Stimulated activated CD8-positive, alpha-beta memory T cell treated with anti-CD3 and anti-CD28 coated beads, Interleukin-2, amount 100 ng/mL, for 48 hours (primary cell): Measurements from ENCODE around the gene ULK1.
"Not testable (repeated sequence)": the region's sequence is repeated elsewhere in the genome, so short reads cannot be mapped to it uniquely, and the experiment has no call there.

Experiments
- DNase-seq, 2 donors: peaks; one replicate each; pipeline ENCODE4 v3.0.0-alpha.2; 2020; ENCODE audit warnings: low read depth in 2 of 2

Gene ULK1

GRCh38 chr12:131861261-131862083, 33.0 kb upstream of the ULK1 start:
- no peak for DNase-seq

DNA sequence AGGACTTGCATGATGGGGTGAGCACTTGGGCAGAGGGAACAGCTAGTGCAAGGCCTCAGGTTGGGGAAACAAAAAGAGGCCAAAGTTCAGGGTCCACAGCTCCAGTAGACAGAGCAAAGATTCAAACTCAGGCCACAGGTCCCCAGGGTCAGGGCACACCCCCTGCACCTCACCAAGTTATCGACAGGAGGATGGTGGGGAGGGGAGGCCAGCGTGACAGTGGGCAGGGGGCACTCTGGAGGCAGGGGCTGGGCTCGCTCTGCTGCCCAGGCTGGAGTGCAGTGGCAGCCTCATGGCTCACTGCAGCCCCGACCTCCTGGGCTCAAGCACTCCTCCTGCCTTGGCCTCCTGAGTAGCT, 32.4 kb upstream of the ULK1 start:
- no peak for DNase-seq

DNA sequence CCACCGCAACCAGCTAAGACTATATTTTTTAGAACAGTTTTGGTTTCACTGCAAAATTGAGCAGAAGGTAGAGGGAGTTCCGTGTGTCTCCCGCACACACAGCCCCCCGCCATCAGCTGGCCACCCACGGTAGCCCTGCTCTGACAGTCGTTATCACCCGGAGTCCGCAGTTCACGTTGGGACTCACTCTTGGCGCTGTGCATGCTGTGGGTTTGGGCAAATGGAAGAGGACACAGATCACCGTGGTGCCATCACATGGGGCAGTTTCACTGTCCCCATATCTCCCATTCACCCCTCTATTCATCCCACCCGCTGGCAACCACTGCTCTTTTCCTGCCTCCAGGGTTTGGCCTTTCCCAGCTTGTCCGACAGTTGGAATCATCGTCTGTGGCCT, 31.8 kb upstream of the ULK1 start:
- DNase-seq: no peak

DNA sequence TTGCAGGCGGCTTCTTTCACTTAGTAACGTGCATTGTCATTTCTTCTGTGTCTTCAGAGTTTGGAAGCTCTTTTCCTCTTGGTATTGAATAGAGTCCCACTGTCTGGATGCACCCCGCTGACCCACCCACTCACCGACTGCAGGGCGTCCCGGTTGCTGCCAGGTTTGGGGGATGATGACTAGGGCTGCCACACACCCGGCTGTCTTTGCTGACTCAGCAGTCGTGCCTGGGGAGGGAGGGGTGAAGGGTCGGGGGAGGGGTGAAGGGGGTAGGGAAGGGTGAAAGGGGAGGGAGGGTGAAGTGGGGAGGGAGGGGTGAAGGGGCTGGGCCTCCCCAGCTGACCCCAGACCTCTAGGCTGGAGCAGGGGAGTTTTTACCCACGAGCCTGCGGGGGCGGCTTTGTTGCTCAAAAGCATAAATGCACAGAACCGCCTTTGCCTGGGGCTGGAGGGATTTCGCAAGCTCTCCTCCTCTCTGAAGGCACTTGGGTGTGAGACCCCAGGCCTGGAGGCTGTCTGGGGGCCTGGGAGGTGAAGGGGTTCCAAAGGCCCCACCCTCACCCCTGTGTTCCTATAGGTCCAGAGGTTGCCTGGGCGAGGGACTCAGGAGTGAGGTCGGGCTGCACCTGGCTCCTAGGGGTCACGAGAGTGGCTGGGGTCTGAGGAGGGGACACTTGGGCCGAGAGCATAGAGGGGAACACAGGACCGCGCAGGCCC, 31.3 kb upstream of the ULK1 start:
- no peak for DNase-seq

DNA sequence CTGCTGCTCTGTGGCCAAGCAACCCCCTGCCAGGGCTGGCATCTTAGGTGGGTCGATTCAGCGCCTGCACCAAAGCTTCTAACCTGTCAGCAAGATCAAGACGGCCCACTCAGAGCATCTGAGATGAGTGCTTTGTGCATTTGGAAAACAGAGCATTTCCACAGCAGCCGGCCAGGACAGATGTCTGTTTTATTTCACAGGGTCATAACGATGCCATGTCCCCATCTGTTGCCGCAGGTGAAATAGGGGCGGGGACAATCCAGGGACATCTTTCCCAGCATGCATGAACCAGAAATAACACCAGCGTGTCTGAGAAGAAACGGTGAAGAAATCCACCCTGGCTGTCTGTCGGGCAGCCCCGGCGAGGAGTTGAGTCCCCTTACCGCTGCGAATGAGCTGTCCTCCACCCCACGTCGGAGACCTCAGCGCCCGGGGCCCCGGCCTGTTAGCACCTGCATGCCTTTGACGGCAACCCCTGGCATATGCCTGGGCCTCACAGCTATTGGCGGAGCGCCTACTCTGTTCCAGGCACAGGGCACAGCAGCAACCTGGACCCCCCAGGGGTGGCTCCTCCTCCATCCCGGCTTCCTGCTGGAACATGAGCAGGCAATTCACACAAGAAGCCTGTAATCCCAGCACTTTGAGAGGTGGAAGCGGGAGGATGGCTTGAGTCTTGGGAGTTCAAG, 30.6 kb upstream of the ULK1 start:
- DNase-seq: no peak

- DNase-seq: no peak
These were observed 30.0 kb upstream of the ULK1 start for GRCh38 chr12:131864469-131864868.

DNA sequence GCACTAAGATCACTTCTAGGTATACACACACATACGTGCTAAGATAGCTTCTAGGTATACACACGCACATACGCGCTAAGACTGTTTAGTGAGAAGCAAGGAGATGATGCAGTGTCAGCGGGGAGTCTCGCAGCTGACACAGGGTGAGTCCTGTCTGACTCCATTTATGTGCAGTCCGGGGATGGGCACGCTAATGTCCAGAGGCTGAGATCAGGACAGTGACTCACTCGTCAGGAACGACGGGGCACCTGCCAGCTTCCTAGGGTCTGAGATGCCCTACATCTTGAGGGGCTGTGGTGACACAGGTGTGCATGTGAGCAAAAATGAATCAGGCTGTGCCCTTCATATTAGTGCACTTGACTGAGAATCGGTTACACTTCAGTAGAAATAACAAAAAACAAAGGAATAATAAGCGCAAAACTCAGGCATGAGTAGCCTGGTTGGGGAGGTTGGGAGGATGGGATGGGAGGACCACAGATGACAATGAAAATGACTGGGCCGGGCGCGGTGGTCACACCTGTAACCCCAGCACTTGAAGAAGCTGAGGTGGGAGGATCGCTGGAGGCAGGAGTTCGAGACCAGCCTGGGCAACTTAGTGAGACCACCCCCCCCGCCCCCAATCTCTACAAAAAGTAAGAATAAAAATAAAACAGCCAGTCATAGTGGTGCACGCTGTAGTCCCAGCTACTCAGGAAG, 29.1 kb upstream of the ULK1 start:
- DNase-seq: no peak

GRCh38 chr12:131867471-131867870, 27.0 kb upstream of the ULK1 start:
- no peak for DNase-seq

DNA sequence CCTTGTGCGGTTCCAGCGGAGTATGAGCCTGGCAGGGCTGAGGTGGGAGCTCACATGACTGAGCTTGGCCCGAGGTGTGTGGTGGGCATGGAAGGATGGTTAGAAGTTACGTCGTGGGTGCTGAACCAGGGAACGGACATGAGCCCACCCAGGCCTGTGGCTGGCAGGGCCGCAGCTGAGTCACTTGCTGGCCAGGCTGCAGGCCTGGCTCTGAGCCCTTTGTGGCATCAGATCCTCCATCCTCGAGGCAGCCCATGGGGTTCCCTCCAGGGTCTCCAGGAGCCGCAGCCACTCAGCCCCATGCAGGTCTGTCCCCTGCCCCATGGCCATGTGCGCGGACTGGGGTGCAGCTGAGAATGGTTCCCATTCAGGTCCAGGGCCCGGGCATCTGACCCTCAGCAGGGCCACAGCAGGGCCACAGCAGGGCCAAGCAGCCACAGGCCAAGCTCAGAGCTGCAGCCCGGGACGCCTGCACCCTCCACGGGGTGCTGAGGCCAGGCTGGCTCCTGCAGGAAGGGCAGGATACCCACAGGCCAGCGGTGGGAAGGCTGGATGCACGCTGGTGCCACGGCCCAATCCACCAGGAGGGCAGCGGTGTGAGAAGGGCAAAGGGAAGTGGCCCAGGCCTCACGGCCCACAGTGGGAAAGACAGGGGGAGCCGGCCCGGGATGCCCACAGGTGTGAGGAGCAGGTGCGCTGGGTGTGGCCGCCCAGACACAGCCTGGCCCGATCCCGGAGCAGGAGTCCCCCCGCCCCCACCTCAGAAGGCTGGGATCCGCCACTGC, 26.3 kb upstream of the ULK1 start:
- no peak for DNase-seq

- DNase-seq: no peak
These were observed 24.5 kb upstream of the ULK1 start for GRCh38 chr12:131869871-131870418.

GRCh38 chr12:131871677-131872076, 22.7 kb upstream of the ULK1 start:
- no peak for DNase-seq

GRCh38 chr12:131872154-131873051, 22.0 kb upstream of the ULK1 start:
- no peak for DNase-seq

GRCh38 chr12:131873293-131873692, 21.1 kb upstream of the ULK1 start:
- DNase-seq: no peak

- not testable (repeated sequence) for DNase-seq
These were observed 19.4 kb upstream of the ULK1 start for GRCh38 chr12:131874972-131875371.

DNA sequence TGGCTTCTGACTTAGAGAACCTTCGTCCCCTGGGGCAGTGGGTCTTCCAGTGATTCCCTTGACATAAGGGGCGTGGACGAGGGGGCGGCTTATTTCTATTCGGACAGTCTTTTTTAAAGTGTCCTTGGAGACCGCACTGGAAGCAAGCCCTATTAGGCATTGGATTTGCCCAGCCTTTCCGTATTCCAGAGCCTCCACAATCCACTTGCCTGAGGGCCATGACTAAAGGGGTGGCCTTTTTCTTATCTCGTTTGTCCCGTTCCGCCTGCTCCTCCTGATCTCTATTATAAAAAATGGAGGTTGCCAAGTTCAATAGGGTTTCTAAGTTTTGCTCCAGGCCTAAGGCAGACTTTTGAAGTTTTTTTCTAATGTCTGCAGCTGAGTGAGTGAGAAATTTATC, 17.2 kb upstream of the ULK1 start:
- not testable (repeated sequence) for DNase-seq

DNA sequence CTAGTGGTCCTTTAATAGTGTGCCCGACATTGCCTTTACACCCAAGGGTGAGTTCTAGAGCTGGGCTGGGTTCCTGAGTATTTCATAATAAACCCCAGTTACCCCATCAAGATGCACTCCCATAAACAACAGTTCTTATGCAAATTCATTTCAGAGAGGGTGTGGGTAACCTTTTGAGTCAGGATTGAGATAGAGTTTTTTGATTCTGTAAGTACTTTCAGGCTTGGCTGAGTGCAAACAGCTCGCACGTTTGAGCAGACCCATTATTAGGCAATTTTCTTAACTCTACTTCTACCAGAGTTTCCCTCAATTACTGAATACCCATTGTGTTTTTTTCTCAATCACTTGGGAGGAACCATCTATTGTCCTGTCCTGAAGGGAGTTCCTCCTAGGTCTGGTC, 16.0 kb upstream of the ULK1 start:
- not testable (repeated sequence) for DNase-seq

- DNase-seq: no peak
These were observed 11.5 kb upstream of the ULK1 start for GRCh38 chr12:131882804-131883520.

DNA sequence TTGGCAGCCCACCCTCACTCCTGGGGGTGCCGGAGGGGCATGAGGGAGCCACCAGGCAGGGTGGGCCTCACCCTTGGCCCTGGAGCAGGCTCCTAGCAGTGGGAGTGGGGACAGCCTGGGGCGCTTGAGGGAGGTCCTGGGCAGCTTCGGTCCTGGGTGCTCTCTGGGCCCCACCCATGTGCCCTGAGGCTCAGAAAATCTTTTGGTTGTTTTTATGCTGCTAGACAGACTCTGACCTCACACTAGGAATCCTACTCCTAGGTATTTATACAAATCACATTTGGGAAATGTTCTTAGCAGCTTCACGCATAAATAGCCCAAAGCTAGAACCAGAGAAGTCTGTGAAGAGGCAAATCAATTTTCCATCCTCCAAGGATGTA, 10.9 kb upstream of the ULK1 start:
- no peak for DNase-seq

- DNase-seq: not testable (repeated sequence)
These were observed 9.3 kb upstream of the ULK1 start for GRCh38 chr12:131885076-131885475.
